Measurements from ENCODE around the gene TMEM18. TPM values are rescaled to one million over a fixed set of nuclear protein-coding genes. Genes with fewer than 3 reads are reported as not detected.

Gene TMEM18
- total RNA-seq, 2 donors from 2014 or later: 16.4 to 19.6 TPM

GRCh38 chr2:647691-648231 is 29.4 kb downstream of the TMEM18 start:
- H3K27me3 ChIP-seq: no peaks in the 10 kb centered on the region
- no peak for TF ChIP-seq CTCF (IDR thresholded peaks at IDR 0.05)
- no peaks in the 10 kb centered on the region for H3K36me3 ChIP-seq
- no peaks in the 10 kb centered on the region for H3K9me3 ChIP-seq
- H3K9ac ChIP-seq (ENCODE audit: low read depth in 2 of 2, low read length in 2 of 2): no peak overlapping the region
- H3K27ac ChIP-seq: no peak overlapping the region
- DNase-seq: no peak
- intact Hi-C loops (cut with DNase I): no loop called here
- no peaks in the 10 kb centered on the region for H3K4me1 ChIP-seq
- H3K4me3 ChIP-seq: no peak overlapping the region

DNA sequence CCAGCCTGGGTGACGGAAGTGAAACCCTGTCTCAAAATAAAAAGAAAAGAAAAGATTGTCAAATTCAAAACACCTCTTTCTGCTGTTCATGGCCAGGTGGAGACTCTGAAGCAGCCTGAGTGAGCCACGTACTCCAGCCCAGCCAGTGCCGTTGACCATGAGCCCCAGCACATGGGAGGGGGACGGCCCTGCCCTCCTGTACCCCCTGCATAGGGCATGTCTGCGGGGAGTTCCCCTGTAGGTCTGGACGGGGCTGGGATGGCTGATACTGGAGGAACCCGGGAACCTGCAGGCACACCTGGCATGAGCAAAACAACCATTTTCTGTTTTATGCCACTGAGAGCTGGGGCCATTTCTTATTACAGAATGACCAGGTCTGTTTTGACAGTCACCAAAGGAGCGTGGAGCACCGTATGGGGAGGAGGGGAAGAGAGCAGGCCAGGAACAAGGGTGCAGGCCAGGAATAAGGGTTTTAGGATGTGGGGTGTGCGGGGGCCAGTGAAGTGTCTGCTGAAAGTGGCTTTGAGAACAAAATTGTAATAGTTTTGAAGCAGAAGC is 30.1 kb downstream of the TMEM18 start:
- H3K4me1 ChIP-seq: no peaks in the 10 kb centered on the region
- intact Hi-C loops (cut with DNase I): no loop called here
- DNase-seq: no peak
- no peak overlapping the region for H3K4me3 ChIP-seq
- H3K9me3 ChIP-seq: no peaks in the 10 kb centered on the region
- H3K9ac ChIP-seq (ENCODE audit: low read depth in 2 of 2, low read length in 2 of 2): no peak overlapping the region
- TF ChIP-seq CTCF (IDR thresholded peaks at IDR 0.05): no peak
- H3K27ac ChIP-seq: no peak overlapping the region
- H3K27me3 ChIP-seq: no peaks in the 10 kb centered on the region
- no peaks in the 10 kb centered on the region for H3K36me3 ChIP-seq

DNA sequence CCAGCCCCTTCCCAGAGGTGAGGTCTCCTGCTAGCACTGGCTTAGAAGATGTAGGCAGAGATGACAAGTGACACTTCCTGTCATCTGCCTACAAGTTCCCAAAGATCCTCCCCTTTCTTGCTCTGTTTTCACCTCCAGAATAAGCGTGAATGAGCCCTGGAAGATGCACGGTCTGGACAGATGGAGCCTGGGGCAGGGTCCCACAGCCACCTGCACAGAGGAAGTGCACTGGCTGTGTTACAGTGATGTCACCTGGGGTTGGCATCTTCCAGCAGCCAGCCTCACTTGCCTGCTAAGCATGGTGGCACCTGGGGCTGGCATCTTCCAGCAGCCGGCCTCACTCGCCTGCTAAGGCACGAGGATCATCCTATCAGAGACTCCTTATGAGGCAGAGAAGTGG is 32.3 kb downstream of the TMEM18 start:
- H3K9ac ChIP-seq (ENCODE audit: low read depth in 2 of 2, low read length in 2 of 2): no peak overlapping the region
- H3K4me3 ChIP-seq: no peak overlapping the region
- no peaks in the 10 kb centered on the region for H3K27me3 ChIP-seq
- H3K4me1 ChIP-seq: no peaks in the 10 kb centered on the region
- no peak overlapping the region for H3K27ac ChIP-seq
- TF ChIP-seq CTCF (IDR thresholded peaks at IDR 0.05): no peak
- no peaks in the 10 kb centered on the region for H3K9me3 ChIP-seq
- DNase-seq: no peak
- intact Hi-C loops (cut with DNase I): no loop called here
- H3K36me3 ChIP-seq: no peaks in the 10 kb centered on the region

- Histone ChIP-seq H3K27ac (no peak overlapping the region), H3K36me3 (no peaks in the 10 kb centered on the region), H3K9ac (ENCODE audit: low read depth in 2 of 2, low read length in 2 of 2) (no peak overlapping the region), H3K4me1 (no peaks in the 10 kb centered on the region), H3K9me3 (no peaks in the 10 kb centered on the region), H3K4me3 (no peak overlapping the region), H3K27me3 (no peaks in the 10 kb centered on the region)
- no peak for TF ChIP-seq CTCF (IDR thresholded peaks at IDR 0.05)
- DNase-seq: no peak
- intact Hi-C loops (cut with DNase I): no loop called here
Measured at GRCh38 chr2:643761-644160, 33.4 kb downstream of the TMEM18 start.

DNA sequence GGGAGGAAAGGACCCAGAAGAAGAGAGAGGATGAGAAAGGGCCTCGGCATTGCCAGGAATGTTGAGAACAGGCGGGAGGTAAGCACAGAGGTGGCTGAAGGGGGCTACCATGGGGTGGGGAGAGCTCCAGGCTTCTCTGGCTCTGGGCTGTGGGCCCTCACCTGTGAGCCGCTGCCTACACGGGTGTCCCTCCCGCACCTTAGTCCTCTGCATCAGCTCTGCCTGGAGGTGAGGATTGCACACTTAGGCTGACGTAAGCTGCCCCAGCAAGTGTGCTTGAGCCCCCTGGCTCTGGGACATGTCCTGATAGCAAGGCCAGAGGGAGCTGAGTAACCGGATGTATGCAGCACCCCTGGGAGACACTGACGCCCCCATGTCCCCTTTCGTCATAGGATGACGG is 33.9 kb downstream of the TMEM18 start:
- Histone ChIP-seq H3K4me3 (no peak overlapping the region), H3K27me3 (no peaks in the 10 kb centered on the region), H3K36me3 (no peaks in the 10 kb centered on the region), H3K9ac (ENCODE audit: low read depth in 2 of 2, low read length in 2 of 2) (no peak overlapping the region), H3K9me3 (no peaks in the 10 kb centered on the region), H3K27ac (no peak overlapping the region), H3K4me1 (no peaks in the 10 kb centered on the region)
- DNase-seq: no peak
- intact Hi-C loops (cut with DNase I): no loop called here
- no peak for TF ChIP-seq CTCF (IDR thresholded peaks at IDR 0.05)

Data from colonic mucosa (tissue), 4 donors.